Thoracic aorta (tissue), 2 donors: ENCODE results near the gene CNTNAP2. TPM values are rescaled to one million over a fixed set of nuclear protein-coding genes. Genes with fewer than 3 reads are reported as not detected.

Experiments used
- ATAC-seq: fragments of 150-250 bp; one replicate; pipeline ENCODE4 v1.8.0; 2017; ENCODE audit warnings: low read depth; ENCODE audit not compliant: insufficient number of reproducible peaks, low FRiP score
- DNase-seq: peaks from one replicate; pipeline ENCODE4 v3.0.0-alpha.2; 2020; ENCODE audit warnings: low spot score
- H3K27ac ChIP-seq, 2 donors: fragments of 200-600 bp; sonication (generic); 1 replicate in 1 of 2; 2 replicates in 1 of 2; pipeline ENCODE4 v1.5.1; 2016; ENCODE audit warnings: mild to moderate bottlenecking in 2 of 2, moderate library complexity in 2 of 2
- H3K27me3 ChIP-seq: fragments of 200-600 bp; sonication (generic); replicated peaks from 2 replicates; pipeline ENCODE4 v1.6.0; 2016; ENCODE audit warnings: mild to moderate bottlenecking; ENCODE audit not compliant: insufficient read depth
- H3K36me3 ChIP-seq: fragments of 200-600 bp; sonication (generic); one replicate; pipeline ENCODE4 v1.5.1; 2016
- H3K4me1 ChIP-seq, 2 donors: fragments of 200-600 bp; sonication (generic); 1 replicate in 1 of 2; 2 replicates in 1 of 2; pipeline versions ENCODE4 v1.5.1 to v1.6.0; 2016; ENCODE audit warnings: low read depth in 2 of 2, mild to moderate bottlenecking in 1 of 2; ENCODE audit not compliant: control insufficient read depth in 1 of 2
- H3K4me3 ChIP-seq: fragments of 200-600 bp; sonication (generic); 2 replicates; pipeline ENCODE4 v1.5.1; 2016; ENCODE audit warnings: mild to moderate bottlenecking
- H3K9me3 ChIP-seq: fragments of 200-600 bp; sonication (generic); 2 replicates; pipeline ENCODE4 v1.5.1; 2016
- total RNA-seq, 2 donors: library from RNA; depleted of rRNA; stranded (reverse); fragments of >200 nt; gene quantifications; one replicate each; pipeline versions ENCODE4 v1.1.0 to v1.2.3, GENCODE V29; 2016
- TF ChIP-seq, protein P1 (sequence below): fragments of 200-600 bp; sonication (generic); IDR thresholded peaks from one replicate; pipeline ENCODE4 v1.5.1; 2019; ENCODE audit warnings: antibody characterized with exemption

The CNTNAP2 gene
- total RNA-seq, 2 donors from 2014 or later = not detected

- H3K4me3 ChIP-seq = no peak overlapping the region
- no peaks in the 10 kb centered on the region for H3K27me3 ChIP-seq
- DNase-seq (no peak), ATAC-seq (no peak)
- no peak overlapping the region for H3K27ac ChIP-seq
- no peaks in the 10 kb centered on the region for H3K36me3 ChIP-seq
- no peaks in the 10 kb centered on the region for H3K4me1 ChIP-seq
- H3K9me3 ChIP-seq = no peaks in the 10 kb centered on the region
- TF ChIP-seq, protein P1, sequence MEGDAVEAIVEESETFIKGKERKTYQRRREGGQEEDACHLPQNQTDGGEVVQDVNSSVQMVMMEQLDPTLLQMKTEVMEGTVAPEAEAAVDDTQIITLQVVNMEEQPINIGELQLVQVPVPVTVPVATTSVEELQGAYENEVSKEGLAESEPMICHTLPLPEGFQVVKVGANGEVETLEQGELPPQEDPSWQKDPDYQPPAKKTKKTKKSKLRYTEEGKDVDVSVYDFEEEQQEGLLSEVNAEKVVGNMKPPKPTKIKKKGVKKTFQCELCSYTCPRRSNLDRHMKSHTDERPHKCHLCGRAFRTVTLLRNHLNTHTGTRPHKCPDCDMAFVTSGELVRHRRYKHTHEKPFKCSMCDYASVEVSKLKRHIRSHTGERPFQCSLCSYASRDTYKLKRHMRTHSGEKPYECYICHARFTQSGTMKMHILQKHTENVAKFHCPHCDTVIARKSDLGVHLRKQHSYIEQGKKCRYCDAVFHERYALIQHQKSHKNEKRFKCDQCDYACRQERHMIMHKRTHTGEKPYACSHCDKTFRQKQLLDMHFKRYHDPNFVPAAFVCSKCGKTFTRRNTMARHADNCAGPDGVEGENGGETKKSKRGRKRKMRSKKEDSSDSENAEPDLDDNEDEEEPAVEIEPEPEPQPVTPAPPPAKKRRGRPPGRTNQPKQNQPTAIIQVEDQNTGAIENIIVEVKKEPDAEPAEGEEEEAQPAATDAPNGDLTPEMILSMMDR = no peak
Measured at GRCh38 chr7:148379677-148380076, 2263.1 kb downstream of the CNTNAP2 start.

DNA sequence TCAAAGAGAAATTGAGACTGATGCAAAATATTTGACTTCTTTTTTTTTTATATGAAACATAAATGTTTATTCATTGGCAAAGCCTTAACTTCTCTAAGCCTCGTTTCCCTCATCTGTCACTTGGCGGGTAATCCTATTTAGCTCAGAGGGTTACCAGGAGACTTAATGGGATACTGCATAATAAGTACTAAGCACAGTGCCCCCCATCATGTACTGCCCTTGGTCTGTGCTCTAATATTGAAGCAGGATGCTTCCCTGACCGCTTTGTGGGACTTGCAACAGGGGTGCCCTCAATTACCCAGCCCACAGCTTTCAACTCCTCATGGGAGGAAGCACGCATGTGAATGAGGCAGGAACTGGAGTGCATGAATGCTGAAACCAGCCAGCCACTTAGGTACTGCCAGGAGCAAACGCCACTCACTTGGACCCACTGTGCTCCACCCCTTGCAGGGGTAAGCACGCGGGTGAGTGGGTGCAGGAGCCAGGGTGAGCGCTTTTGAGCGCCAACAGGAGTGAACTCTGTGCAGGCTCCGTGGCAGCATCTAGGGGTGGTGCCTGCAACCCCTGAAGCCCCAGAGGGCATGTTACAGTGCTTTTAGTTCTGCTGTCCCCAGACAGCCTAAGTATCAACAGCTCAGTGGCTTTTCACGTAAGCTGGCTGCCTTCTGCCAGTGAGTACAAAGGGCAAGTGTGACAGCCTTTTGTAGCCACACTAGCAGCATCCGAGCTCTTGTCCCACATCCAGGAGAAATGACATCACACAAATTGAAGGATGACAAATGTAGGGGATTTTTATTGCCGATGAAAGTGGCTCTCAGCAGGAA is 2264.2 kb downstream of the CNTNAP2 start:
- no peaks in the 10 kb centered on the region for H3K27me3 ChIP-seq
- H3K27ac ChIP-seq = no peak overlapping the region
- DNase-seq = no peak
- H3K4me3 ChIP-seq = no peak overlapping the region
- no peaks in the 10 kb centered on the region for H3K9me3 ChIP-seq
- ATAC-seq = no peak
- TF ChIP-seq, protein P1 = no peak
- no peaks in the 10 kb centered on the region for H3K36me3 ChIP-seq
- no peaks in the 10 kb centered on the region for H3K4me1 ChIP-seq

DNA sequence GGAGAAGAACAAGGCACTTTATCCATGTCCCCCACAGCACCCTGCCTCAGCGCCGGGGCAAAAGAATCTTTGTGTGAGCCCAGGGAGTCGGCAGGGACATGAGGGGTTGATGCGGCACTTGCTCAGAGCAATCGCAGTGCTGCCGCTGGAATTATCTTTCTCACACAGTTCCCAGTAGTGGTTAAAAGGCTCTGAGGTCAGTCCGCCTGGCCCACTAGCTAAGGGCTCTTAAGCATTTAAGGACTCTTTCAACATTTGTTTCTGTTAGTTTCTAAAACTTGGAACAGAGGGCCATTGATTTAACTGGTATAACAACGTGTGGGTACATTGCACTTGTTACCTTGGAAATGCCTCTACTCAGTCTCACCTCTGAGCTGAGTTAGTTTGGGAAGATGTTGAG is 2266.0 kb downstream of the CNTNAP2 start:
- Histone ChIP-seq H3K27me3 (no peaks in the 10 kb centered on the region), H3K36me3 (no peaks in the 10 kb centered on the region), H3K27ac (no peak overlapping the region), H3K4me1 (no peaks in the 10 kb centered on the region), H3K9me3 (no peaks in the 10 kb centered on the region), H3K4me3 (no peak overlapping the region)
- TF ChIP-seq, protein P1 = no peak
- ATAC-seq = no peak
- no peak for DNase-seq

GRCh38 chr7:148383651-148384050 is 2267.1 kb downstream of the CNTNAP2 start:
- ATAC-seq (no peak), DNase-seq (no peak)
- Histone ChIP-seq H3K4me1 (no peaks in the 10 kb centered on the region), H3K27ac (no peak overlapping the region), H3K4me3 (no peak overlapping the region), H3K36me3 (no peaks in the 10 kb centered on the region), H3K27me3 (no peaks in the 10 kb centered on the region), H3K9me3 (no peaks in the 10 kb centered on the region)
- TF ChIP-seq, protein P1 = no peak

DNA sequence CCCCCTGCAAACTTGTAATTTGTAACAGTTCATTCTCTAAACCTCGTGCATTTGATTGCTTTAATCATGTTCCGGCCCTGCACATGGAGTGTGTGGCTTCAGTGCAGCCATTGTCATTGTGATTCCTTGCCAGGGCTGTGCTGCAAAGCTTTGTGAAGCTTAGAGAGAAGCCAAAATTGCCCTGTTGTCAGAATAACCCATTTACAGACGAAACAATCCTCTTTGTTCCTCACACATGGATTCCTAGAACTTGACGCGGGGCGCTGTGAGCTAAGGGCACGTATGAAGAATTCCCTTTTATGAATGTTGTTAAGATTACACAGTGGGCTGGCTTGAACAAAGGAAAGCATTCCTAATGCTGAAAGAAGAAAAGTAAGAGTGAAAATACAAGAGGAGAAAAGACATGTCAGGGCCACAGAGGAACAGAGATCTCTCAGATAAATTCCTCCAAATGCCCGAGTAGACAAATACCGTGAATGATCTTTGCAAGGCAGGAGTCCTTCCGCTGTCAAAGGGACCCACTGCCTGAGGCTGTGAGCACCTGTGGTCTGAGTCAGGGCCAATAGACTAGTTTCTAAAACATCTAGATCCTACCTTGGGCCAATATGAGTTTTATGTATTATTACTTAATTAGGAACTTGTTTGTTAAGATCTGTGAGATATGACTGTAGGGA is 2268.5 kb downstream of the CNTNAP2 start:
- H3K36me3 ChIP-seq = no peaks in the 10 kb centered on the region
- H3K27ac ChIP-seq = no peak overlapping the region
- H3K4me1 ChIP-seq = no peaks in the 10 kb centered on the region
- no peak overlapping the region for H3K4me3 ChIP-seq
- no peaks in the 10 kb centered on the region for H3K9me3 ChIP-seq
- ATAC-seq (no peak), DNase-seq (no peak)
- no peaks in the 10 kb centered on the region for H3K27me3 ChIP-seq
- TF ChIP-seq, protein P1 = no peak
